ENCODE measurements around the gene GALR2. TPM values are rescaled to one million over a fixed set of nuclear protein-coding genes. Genes with fewer than 3 reads are reported as not detected.

GALR2 gene
- polyA plus RNA-seq, 2 of the 4 experiments (the other 2 are of a cell fraction): 0.32 to 0.44 TPM

GRCh38 chr17:76079956-76080767 is 5.6 kb downstream of the GALR2 start (continued):
- TF ChIP-seq, protein P1, sequence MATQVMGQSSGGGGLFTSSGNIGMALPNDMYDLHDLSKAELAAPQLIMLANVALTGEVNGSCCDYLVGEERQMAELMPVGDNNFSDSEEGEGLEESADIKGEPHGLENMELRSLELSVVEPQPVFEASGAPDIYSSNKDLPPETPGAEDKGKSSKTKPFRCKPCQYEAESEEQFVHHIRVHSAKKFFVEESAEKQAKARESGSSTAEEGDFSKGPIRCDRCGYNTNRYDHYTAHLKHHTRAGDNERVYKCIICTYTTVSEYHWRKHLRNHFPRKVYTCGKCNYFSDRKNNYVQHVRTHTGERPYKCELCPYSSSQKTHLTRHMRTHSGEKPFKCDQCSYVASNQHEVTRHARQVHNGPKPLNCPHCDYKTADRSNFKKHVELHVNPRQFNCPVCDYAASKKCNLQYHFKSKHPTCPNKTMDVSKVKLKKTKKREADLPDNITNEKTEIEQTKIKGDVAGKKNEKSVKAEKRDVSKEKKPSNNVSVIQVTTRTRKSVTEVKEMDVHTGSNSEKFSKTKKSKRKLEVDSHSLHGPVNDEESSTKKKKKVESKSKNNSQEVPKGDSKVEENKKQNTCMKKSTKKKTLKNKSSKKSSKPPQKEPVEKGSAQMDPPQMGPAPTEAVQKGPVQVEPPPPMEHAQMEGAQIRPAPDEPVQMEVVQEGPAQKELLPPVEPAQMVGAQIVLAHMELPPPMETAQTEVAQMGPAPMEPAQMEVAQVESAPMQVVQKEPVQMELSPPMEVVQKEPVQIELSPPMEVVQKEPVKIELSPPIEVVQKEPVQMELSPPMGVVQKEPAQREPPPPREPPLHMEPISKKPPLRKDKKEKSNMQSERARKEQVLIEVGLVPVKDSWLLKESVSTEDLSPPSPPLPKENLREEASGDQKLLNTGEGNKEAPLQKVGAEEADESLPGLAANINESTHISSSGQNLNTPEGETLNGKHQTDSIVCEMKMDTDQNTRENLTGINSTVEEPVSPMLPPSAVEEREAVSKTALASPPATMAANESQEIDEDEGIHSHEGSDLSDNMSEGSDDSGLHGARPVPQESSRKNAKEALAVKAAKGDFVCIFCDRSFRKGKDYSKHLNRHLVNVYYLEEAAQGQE (IDR thresholded peaks at IDR 0.05): no peak
- TF ChIP-seq PHF8 (IDR thresholded peaks at IDR 0.05; ENCODE audit: borderline replicate concordance, low read depth): no peak
- TF ChIP-seq, protein P2, sequence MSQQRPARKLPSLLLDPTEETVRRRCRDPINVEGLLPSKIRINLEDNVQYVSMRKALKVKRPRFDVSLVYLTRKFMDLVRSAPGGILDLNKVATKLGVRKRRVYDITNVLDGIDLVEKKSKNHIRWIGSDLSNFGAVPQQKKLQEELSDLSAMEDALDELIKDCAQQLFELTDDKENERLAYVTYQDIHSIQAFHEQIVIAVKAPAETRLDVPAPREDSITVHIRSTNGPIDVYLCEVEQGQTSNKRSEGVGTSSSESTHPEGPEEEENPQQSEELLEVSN (IDR thresholded peaks at IDR 0.05; ENCODE audit: borderline replicate concordance, low read depth): no peak

- FAIRE-seq (no peak), DNase-seq (ENCODE audit: low read depth in 1 of 2, low spot score in 1 of 2) (no peak), ATAC-seq (no peak; a peak in 1 of 6 replicates)
- CTCF ChIA-PET: interaction anchor here (0.6 to 4.4 kb wide), 5 partner anchors 29 to 198 kb away, joined by 3 to 15 read pairs (median 4); partner anchors contain the start of gene CDK3
- POLR2A ChIA-PET: no interaction called here
- Histone ChIP-seq H3K9me3 (no peaks in the 10 kb centered on the region), H3K27ac (no peak overlapping the region), H3K4me2 (no peak overlapping the region), H3K4me3 (no peak overlapping the region), H3K4me1 (peaks cover 3% of the 10 kb centered on the region; the same call in 1 of the 3 replicates)
- WGBS (ENCODE audit: missing lambda C conversion rate): 86% methylated on average over 6 of the region's 6 CpGs
- TF ChIP-seq SREBF2 (IDR thresholded peaks at IDR 0.05) (no peak), ZSCAN20 (CRISPR knock-in tag; IDR thresholded peaks at IDR 0.05) (no peak), TFCP2L1 (CRISPR knock-in tag; IDR thresholded peaks at IDR 0.05) (no peak), FOSL2 (IDR thresholded peaks at IDR 0.05) (no peak), FOSL2 (CRISPR knock-in tag; IDR thresholded peaks at IDR 0.05) (no peak), POLR2A (IDR thresholded peaks at IDR 0.05; ENCODE audit: low read length) (peak; percentile 21; the same call in 1 of the 2 replicates), CBX2 (IDR thresholded peaks at IDR 0.05; ENCODE audit: borderline replicate concordance, low read depth) (no peak), HES2 (IDR thresholded peaks at IDR 0.05) (no peak)
- TF ChIP-seq, protein P3, sequence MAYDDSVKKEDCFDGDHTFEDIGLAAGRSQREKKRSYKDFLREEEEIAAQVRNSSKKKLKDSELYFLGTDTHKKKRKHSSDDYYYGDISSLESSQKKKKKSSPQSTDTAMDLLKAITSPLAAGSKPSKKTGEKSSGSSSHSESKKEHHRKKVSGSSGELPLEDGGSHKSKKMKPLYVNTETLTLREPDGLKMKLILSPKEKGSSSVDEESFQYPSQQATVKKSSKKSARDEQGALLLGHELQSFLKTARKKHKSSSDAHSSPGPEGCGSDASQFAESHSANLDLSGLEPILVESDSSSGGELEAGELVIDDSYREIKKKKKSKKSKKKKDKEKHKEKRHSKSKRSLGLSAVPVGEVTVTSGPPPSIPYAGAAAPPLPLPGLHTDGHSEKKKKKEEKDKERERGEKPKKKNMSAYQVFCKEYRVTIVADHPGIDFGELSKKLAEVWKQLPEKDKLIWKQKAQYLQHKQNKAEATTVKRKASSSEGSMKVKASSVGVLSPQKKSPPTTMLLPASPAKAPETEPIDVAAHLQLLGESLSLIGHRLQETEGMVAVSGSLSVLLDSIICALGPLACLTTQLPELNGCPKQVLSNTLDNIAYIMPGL (CRISPR knock-in tag; IDR thresholded peaks at IDR 0.05; ENCODE audit: borderline replicate concordance): no peak
Observed at GRCh38 chr17:76080768-76081287, 6.2 kb downstream of the GALR2 start.

DNA sequence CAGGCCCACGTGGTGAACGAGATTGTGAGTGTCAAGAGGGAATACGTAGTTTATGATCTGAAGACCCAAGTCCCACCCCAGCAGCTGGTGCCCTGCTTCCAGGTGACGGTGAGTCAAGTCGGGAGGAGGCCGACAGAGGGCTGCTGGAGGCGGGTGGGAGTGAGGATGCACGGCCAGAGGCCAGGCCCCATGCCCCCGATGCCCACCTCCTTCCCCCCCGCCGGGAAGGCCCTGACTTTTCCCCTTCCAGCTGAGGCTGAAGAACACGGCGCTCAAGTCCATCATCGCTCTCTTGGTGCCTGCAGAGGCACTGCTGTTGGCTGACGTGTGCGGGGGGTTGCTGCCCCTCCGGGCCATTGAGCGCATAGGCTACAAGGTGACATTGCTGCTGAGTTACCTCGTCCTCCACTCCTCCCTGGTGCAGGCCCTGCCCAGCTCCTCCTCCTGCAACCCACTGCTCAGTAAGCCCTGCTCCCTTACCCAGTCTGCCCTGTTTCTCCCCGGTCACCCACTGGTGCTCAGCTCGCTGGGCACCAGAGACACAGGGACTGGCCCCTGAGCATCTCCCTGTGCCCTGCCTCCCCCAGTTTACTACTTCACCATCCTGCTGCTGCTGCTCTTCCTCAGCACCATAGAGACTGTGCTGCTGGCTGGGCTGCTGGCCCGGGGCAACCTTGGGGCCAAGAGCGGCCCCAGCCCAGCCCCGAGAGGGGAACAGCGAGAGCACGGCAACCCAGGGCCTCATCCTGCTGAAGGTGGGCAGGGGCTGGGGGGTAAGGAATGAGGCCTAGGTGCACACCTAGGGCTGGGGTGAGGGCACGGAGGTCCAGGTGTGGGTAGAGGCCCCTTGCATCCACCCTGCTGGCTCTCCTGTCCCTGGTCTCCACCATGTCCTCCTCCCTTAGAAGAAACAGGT is 7.0 kb downstream of the GALR2 start:
- ChIA-PET POLR2A (no interaction called here), CTCF (interaction anchor here (0.6 to 4.4 kb wide), 5 partner anchors 30 to 198 kb away, joined by 3 to 15 read pairs (median 4); no protein-coding TSS in a partner anchor)
- TF ChIP-seq EHF (CRISPR knock-in tag; IDR thresholded peaks at IDR 0.05) (no peak), CHD2 (IDR thresholded peaks at IDR 0.05; ENCODE audit: low read length, partially characterized antibody) (no peak), ATOH8 (CRISPR knock-in tag; IDR thresholded peaks at IDR 0.05; ENCODE audit: low read depth) (no peak), EP300 (IDR thresholded peaks at IDR 0.05) (no peak), BCL3 (IDR thresholded peaks at IDR 0.05) (no peak)
- TF ChIP-seq, protein P4, sequence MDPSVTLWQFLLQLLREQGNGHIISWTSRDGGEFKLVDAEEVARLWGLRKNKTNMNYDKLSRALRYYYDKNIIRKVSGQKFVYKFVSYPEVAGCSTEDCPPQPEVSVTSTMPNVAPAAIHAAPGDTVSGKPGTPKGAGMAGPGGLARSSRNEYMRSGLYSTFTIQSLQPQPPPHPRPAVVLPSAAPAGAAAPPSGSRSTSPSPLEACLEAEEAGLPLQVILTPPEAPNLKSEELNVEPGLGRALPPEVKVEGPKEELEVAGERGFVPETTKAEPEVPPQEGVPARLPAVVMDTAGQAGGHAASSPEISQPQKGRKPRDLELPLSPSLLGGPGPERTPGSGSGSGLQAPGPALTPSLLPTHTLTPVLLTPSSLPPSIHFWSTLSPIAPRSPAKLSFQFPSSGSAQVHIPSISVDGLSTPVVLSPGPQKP (IDR thresholded peaks at IDR 0.05; ENCODE audit: low read depth, low read length): no peak
- TF ChIP-seq, protein P5, sequence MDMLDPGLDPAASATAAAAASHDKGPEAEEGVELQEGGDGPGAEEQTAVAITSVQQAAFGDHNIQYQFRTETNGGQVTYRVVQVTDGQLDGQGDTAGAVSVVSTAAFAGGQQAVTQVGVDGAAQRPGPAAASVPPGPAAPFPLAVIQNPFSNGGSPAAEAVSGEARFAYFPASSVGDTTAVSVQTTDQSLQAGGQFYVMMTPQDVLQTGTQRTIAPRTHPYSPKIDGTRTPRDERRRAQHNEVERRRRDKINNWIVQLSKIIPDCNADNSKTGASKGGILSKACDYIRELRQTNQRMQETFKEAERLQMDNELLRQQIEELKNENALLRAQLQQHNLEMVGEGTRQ (IDR thresholded peaks at IDR 0.05): no peak

More for the DNA sequence above, 7.0 kb downstream of the GALR2 start:
- Histone ChIP-seq H3K4me3 (no peak overlapping the region), H3K9me3 (no peaks in the 10 kb centered on the region), H3K4me1 (no peaks in the 10 kb centered on the region), H3K27ac (no peak overlapping the region), H3K4me2 (no peak overlapping the region)
- FAIRE-seq: no peak
- ATAC-seq: no peak
- no peak for DNase-seq (ENCODE audit: low read depth in 1 of 2, low spot score in 1 of 2)
- 90% methylated on average over 27 of the region's 27 CpGs for WGBS (ENCODE audit: missing lambda C conversion rate)

Measured in A549 (cell line).